Vagina (tissue), 2 donors: ENCODE data around the gene TGOLN2.

Experiments
- CTCF ChIP-seq, 3 experiments: fragments of 450-650 bp in 2 of 3; fragments of 200-600 bp in 1 of 3; sonication (generic) in 1 of 3; IDR thresholded peaks; one replicate each; pipeline ENCODE4 v1.5.1; 2017 to 2019; ENCODE audit warnings: antibody characterized with exemption in 3 of 3, mild to moderate bottlenecking in 2 of 3, moderate library complexity in 2 of 3
- POLR2A ChIP-seq, 2 donors: fragments of 450-650 bp; IDR thresholded peaks; one replicate each; pipeline ENCODE4 v1.6.1; 2017; ENCODE audit warnings: antibody characterized with exemption in 2 of 2, mild to moderate bottlenecking in 2 of 2, moderate library complexity in 2 of 2
- POLR2AphosphoS5 ChIP-seq, 2 donors: sonication (generic); formaldehyde crosslinking; IDR thresholded peaks; one replicate each; pipeline ENCODE4 v1.9.0; 2017; ENCODE audit warnings: antibody characterized with exemption in 2 of 2, mild to moderate bottlenecking in 2 of 2, low read depth in 1 of 2; ENCODE audit not compliant: insufficient read depth in 1 of 2

- TF ChIP-seq CTCF (IDR thresholded peaks at IDR 0.05) (no peak), POLR2AphosphoS5 (IDR thresholded peaks at IDR 0.05; ENCODE audit: insufficient read depth in 1 of 2, low read depth in 1 of 2) (no peak), POLR2A (IDR thresholded peaks at IDR 0.05) (no peak)
These were observed 13.7 kb upstream of the TGOLN2 start for GRCh38 chr2:85341269-85342029.
